ENCODE results near the gene PCDHB9. TPM values are rescaled to one million over a fixed set of nuclear protein-coding genes. Genes with fewer than 3 reads are reported as not detected.
"Not testable (repeated sequence)": the region's sequence is repeated elsewhere in the genome, so short reads cannot be mapped to it uniquely, and the experiment has no call there.

The PCDHB9 gene
- total and polyA plus RNA-seq, 2 donors = 0.16 to 0.19 TPM

DNA sequence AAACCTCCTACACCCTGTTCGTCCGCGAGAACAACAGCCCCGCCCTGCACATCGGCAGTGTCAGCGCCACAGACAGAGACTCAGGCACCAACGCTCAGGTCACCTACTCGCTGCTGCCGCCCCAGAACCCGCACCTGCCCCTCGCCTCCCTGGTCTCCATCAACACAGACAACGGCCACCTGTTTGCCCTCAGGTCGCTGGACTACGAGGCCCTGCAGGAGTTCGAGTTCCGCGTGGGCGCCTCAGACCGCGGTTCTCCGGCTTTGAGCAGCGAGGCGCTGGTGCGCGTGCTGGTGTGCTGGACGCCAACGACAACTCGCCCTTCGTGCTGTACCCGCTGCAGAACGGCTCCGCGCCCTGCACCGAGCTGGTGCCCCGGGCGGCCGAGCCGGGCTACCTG, 29.6 kb upstream of the PCDHB9 start:
- H3K27ac ChIP-seq (ENCODE audit: low read depth in 1 of 2, low read length in 1 of 2); H3K9me3 ChIP-seq (ENCODE audit: control insufficient read depth in 2 of 2, insufficient read depth in 1 of 2, low read length in 1 of 2); DNase-seq (ENCODE audit: low read depth in 6 of 9, low spot score in 9 of 9); H3K4me3 ChIP-seq (ENCODE audit: low read length in 2 of 2); H3K4me1 ChIP-seq (ENCODE audit: control insufficient read depth in 2 of 2, insufficient read depth in 2 of 2, low read length in 2 of 2); H3K36me3 ChIP-seq (ENCODE audit: control insufficient read depth in 2 of 2, insufficient read depth in 2 of 2, low read length in 1 of 2): not testable (repeated sequence)
- WGBS = 50% methylated on average over 38 of the region's 38 CpGs
- H3K27me3 ChIP-seq (ENCODE audit: control insufficient read depth in 2 of 2, insufficient read depth in 1 of 2, low read length in 1 of 2) = peaks cover 0 to 17% of the 10 kb centered on the region in 2 donors

DNA sequence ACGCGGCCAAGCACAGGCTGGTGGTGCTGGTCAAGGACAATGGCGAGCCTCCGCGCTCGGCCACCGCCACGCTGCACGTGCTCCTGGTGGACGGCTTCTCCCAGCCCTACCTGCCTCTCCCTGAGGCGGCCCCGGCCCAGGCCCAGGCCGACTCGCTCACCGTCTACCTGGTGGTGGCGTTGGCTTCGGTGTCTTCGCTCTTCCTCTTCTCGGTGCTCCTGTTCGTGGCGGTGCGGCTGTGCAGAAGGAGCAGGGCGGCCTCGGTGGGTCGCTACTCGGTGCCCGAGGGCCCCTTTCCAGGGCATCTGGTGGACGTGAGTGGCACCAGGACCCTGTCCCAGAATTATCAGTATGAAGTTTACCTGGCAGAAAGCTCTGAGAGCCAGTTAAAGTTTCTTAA, 29.1 kb upstream of the PCDHB9 start:
- peaks cover 0 to 15% of the 10 kb centered on the region in 2 donors for H3K27me3 ChIP-seq (ENCODE audit: control insufficient read depth in 2 of 2, insufficient read depth in 1 of 2, low read length in 1 of 2)

DNA sequence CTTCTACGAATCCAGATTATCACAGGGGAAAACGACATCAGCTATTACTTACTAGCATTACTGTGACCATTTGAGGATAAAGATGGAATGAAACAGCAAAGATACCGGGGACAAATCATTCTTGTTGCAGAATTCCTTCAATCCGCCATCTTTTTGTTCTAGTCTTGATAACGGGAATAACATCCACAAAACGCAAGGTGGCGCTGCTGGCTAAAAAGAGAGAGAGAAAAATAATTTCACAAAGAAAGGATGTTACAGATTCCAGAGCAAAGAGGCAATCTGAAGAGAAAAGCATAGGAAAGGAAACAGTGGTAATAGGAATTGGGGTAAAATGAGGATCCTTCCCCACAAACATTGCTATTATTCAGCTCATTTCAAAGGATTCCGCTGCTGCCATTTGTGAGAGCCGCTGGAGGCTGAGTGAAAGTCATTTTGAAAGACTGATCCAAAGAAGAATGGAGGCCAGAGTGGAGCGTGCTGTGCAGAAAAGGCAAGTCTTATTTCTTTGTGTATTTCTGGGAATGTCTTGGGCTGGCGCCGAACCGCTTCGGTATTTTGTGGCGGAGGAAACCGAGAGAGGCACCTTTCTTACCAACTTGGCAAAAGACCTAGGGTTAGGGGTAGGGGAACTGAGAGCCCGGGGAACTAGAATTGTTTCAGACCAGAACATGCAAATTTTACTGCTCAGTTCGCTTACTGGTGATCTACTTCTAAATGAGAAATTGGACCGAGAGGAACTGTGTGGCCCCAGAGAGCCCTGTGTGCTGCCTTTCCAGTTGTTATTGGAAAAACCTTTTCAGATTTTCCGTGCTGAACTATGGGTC, 14.4 kb upstream of the PCDHB9 start, which contains the start of gene PCDHB7:
Gene PCDHB7 (plus strand): TSS at position 264 of the 824 bp plus-strand sequence. CDS start 192 bp downstream, at position 456.
- Histone ChIP-seq H3K36me3 (ENCODE audit: control insufficient read depth in 2 of 2, insufficient read depth in 2 of 2, low read length in 1 of 2) (no peaks in the 10 kb centered on the region), H3K27ac (ENCODE audit: low read depth in 1 of 2, low read length in 1 of 2) (no peak within 1 kb of the TSS), H3K4me1 (ENCODE audit: control insufficient read depth in 2 of 2, insufficient read depth in 2 of 2, low read length in 2 of 2) (no peaks in the 10 kb centered on the region), H3K9me3 (ENCODE audit: control insufficient read depth in 2 of 2, insufficient read depth in 1 of 2, low read length in 1 of 2) (peaks cover 6 to 10% of the 10 kb centered on the region in 2 donors), H3K27me3 (ENCODE audit: control insufficient read depth in 2 of 2, insufficient read depth in 1 of 2, low read length in 1 of 2) (peaks cover 0 to 22% of the 10 kb centered on the region in 2 donors), H3K4me3 (ENCODE audit: low read length in 2 of 2) (no peak within 1 kb of the TSS)
- 36% methylated on average over 20 of the region's 20 CpGs for WGBS
- peak in 1 of 9 donors; percentile 10 for DNase-seq (ENCODE audit: low read depth in 6 of 9, low spot score in 9 of 9)

More for the DNA sequence above, 29.1 kb upstream of the PCDHB9 start:
- H3K9me3 ChIP-seq (ENCODE audit: control insufficient read depth in 2 of 2, insufficient read depth in 1 of 2, low read length in 1 of 2); H3K4me3 ChIP-seq (ENCODE audit: low read length in 2 of 2); H3K27ac ChIP-seq (ENCODE audit: low read depth in 1 of 2, low read length in 1 of 2); H3K36me3 ChIP-seq (ENCODE audit: control insufficient read depth in 2 of 2, insufficient read depth in 2 of 2, low read length in 1 of 2); DNase-seq (ENCODE audit: low read depth in 6 of 9, low spot score in 9 of 9); H3K4me1 ChIP-seq (ENCODE audit: control insufficient read depth in 2 of 2, insufficient read depth in 2 of 2, low read length in 2 of 2): not testable (repeated sequence)
- 44% methylated on average over 21 of the region's 28 CpGs for whole genome bisulfite sequencing

DNA sequence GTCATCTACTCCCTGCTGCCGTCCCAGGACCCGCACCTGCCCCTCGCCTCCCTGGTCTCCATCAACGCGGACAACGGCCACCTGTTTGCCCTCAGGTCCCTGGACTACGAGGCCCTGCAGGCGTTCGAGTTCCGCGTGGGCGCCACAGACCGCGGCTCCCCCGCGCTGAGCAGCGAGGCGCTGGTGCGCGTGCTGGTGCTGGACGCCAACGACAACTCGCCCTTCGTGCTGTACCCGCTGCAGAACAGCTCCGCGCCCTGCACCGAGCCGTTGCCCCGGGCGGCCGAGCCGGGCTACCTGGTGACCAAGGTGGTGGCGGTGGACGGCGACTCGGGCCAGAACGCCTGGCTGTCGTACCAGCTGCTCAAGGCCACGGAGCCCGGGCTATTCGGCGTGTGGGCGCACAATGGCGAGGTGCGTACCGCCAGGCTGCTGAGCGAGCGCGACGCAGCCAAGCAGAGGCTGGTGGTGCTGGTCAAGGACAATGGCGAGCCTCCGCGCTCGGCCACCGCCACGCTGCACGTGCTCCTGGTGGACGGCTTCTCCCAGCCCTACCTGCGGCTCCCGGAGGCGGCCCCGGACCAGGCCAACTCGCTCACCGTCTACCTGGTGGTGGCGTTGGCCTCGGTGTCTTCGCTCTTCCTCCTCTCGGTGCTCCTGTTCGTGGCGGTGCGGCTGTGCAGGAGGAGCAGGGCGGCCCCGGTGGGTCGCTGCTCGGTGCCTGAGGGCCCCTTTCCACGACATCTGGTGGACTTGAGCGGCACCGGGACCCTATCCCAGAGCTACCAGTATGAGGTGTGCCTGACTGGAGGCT, 12.5 kb upstream of the PCDHB9 start:
- not testable (repeated sequence) for H3K4me1 ChIP-seq (ENCODE audit: control insufficient read depth in 2 of 2, insufficient read depth in 2 of 2, low read length in 2 of 2); H3K27ac ChIP-seq (ENCODE audit: low read depth in 1 of 2, low read length in 1 of 2); H3K4me3 ChIP-seq (ENCODE audit: low read length in 2 of 2); H3K36me3 ChIP-seq (ENCODE audit: control insufficient read depth in 2 of 2, insufficient read depth in 2 of 2, low read length in 1 of 2); DNase-seq (ENCODE audit: low read depth in 6 of 9, low spot score in 9 of 9); H3K9me3 ChIP-seq (ENCODE audit: control insufficient read depth in 2 of 2, insufficient read depth in 1 of 2, low read length in 1 of 2)
- WGBS = 54% methylated on average over 75 of the region's 79 CpGs
- peaks cover 0 to 26% of the 10 kb centered on the region in 2 donors for H3K27me3 ChIP-seq (ENCODE audit: control insufficient read depth in 2 of 2, insufficient read depth in 1 of 2, low read length in 1 of 2)

DNA sequence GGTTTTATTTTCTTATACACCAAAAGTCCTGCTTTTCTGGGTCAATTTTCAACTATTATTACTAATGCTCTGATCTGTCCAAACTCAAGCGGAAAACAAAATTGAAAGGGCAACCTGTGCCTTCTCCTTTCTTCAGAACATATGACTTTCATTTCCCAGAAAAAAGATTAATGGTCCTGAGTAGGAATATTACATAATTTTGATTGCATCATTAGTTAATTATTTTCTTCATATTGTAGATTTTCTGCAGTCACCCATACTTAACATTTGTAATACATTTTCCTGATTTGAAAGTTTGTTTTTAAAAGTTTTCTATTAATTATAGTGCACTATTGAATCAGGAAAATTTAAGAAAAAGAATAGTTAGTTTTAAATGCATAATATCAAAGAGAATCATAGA, 11.0 kb upstream of the PCDHB9 start:
- H3K9me3 ChIP-seq (ENCODE audit: control insufficient read depth in 2 of 2, insufficient read depth in 1 of 2, low read length in 1 of 2) = peaks cover 6 to 10% of the 10 kb centered on the region in 2 donors
- no peaks in the 10 kb centered on the region for H3K36me3 ChIP-seq (ENCODE audit: control insufficient read depth in 2 of 2, insufficient read depth in 2 of 2, low read length in 1 of 2)
- no peaks in the 10 kb centered on the region for H3K4me1 ChIP-seq (ENCODE audit: control insufficient read depth in 2 of 2, insufficient read depth in 2 of 2, low read length in 2 of 2)
- 73% methylated on average over 1 of the region's 1 CpG for WGBS
- DNase-seq (ENCODE audit: low read depth in 6 of 9, low spot score in 9 of 9) = no peak
- peaks cover 0 to 31% of the 10 kb centered on the region in 2 donors for H3K27me3 ChIP-seq (ENCODE audit: control insufficient read depth in 2 of 2, insufficient read depth in 1 of 2, low read length in 1 of 2)
- H3K4me3 ChIP-seq (ENCODE audit: low read length in 2 of 2) = no peak overlapping the region
- no peak overlapping the region for H3K27ac ChIP-seq (ENCODE audit: low read depth in 1 of 2, low read length in 1 of 2)

DNA sequence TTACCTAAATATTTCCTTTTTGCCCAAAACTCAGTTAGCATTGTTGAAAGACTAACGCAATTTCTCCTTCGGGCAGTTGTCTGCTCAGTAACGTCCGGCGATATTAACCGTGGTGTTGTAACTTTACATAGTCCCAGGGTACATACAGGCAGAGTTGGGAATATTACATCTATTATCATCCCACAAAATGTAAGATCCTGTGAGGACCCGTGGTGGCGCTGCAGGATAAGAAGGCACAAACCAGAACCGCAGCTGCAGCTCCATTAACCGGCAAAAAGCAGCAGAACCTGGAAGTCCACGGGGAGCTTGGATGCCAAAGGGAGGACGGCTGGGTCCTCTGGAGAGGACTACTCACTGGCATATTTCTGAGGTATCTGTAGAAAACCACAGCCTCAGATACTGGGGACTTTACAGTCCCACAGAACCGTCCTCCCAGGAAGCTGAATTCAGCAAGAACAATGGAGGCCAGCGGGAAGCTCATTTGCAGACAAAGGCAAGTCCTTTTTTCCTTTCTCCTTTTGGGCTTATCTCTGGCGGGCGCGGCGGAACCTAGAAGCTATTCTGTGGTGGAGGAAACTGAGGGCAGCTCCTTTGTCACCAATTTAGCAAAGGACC, 9.3 kb upstream of the PCDHB9 start, which contains the start of gene PCDHB8:
Gene PCDHB8 (plus strand): TSS at position 214 of the 615 bp plus-strand sequence. CDS start 245 bp downstream, at position 459.
- H3K4me1 ChIP-seq (ENCODE audit: control insufficient read depth in 2 of 2, insufficient read depth in 2 of 2, low read length in 2 of 2); H3K9me3 ChIP-seq (ENCODE audit: control insufficient read depth in 2 of 2, insufficient read depth in 1 of 2, low read length in 1 of 2); H3K4me3 ChIP-seq (ENCODE audit: low read length in 2 of 2); DNase-seq (ENCODE audit: low read depth in 6 of 9, low spot score in 9 of 9); H3K36me3 ChIP-seq (ENCODE audit: control insufficient read depth in 2 of 2, insufficient read depth in 2 of 2, low read length in 1 of 2); H3K27ac ChIP-seq (ENCODE audit: low read depth in 1 of 2, low read length in 1 of 2): not testable (repeated sequence)
- WGBS = 31% methylated on average over 14 of the region's 18 CpGs
- H3K27me3 ChIP-seq (ENCODE audit: control insufficient read depth in 2 of 2, insufficient read depth in 1 of 2, low read length in 1 of 2) = peaks cover 0 to 35% of the 10 kb centered on the region in 2 donors

DNA sequence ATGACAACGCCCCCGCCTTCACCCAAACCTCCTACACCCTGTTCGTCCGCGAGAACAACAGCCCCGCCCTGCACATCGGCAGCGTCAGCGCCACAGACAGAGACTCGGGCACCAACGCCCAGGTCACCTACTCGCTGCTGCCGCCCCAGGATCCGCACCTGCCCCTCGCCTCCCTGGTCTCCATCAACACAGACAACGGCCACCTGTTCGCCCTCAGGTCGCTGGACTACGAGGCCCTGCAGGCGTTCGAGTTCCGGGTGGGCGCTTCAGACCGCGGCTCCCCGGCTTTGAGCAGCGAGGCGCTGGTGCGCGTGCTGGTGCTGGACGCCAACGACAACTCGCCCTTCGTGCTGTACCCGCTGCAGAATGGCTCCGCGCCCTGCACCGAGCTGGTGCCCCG, 7.6 kb upstream of the PCDHB9 start:
- not testable (repeated sequence) for H3K4me3 ChIP-seq (ENCODE audit: low read length in 2 of 2); DNase-seq (ENCODE audit: low read depth in 6 of 9, low spot score in 9 of 9); H3K9me3 ChIP-seq (ENCODE audit: control insufficient read depth in 2 of 2, insufficient read depth in 1 of 2, low read length in 1 of 2); H3K36me3 ChIP-seq (ENCODE audit: control insufficient read depth in 2 of 2, insufficient read depth in 2 of 2, low read length in 1 of 2); H3K27ac ChIP-seq (ENCODE audit: low read depth in 1 of 2, low read length in 1 of 2); H3K4me1 ChIP-seq (ENCODE audit: control insufficient read depth in 2 of 2, insufficient read depth in 2 of 2, low read length in 2 of 2)
- H3K27me3 ChIP-seq (ENCODE audit: control insufficient read depth in 2 of 2, insufficient read depth in 1 of 2, low read length in 1 of 2) = peaks cover 0 to 31% of the 10 kb centered on the region in 2 donors
- 50% methylated on average over 35 of the region's 39 CpGs for WGBS

DNA sequence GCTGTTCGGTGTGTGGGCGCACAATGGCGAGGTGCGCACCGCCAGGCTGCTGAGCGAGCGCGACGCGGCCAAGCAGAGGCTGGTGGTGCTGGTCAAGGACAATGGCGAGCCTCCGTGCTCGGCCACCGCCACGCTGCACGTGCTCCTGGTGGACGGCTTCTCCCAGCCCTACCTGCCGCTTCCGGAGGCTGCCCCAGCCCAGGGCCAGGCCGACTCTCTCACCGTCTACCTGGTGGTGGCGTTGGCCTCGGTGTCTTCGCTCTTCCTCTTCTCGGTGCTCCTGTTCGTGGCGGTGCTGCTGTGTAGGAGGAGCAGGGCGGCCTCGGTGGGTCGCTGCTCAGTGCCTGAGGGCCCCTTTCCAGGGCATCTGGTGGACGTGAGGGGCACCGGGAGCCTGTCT, 7.1 kb upstream of the PCDHB9 start:
- H3K4me3 ChIP-seq (ENCODE audit: low read length in 2 of 2); H3K27ac ChIP-seq (ENCODE audit: low read depth in 1 of 2, low read length in 1 of 2); H3K4me1 ChIP-seq (ENCODE audit: control insufficient read depth in 2 of 2, insufficient read depth in 2 of 2, low read length in 2 of 2); DNase-seq (ENCODE audit: low read depth in 6 of 9, low spot score in 9 of 9); H3K36me3 ChIP-seq (ENCODE audit: control insufficient read depth in 2 of 2, insufficient read depth in 2 of 2, low read length in 1 of 2); H3K9me3 ChIP-seq (ENCODE audit: control insufficient read depth in 2 of 2, insufficient read depth in 1 of 2, low read length in 1 of 2): not testable (repeated sequence)
- WGBS = 40% methylated on average over 25 of the region's 32 CpGs
- peaks cover 0 to 33% of the 10 kb centered on the region in 2 donors for H3K27me3 ChIP-seq (ENCODE audit: control insufficient read depth in 2 of 2, insufficient read depth in 1 of 2, low read length in 1 of 2)

All from thymus (tissue), 11 donors.